RKO (cell line): ENCODE measurements around the gene CHRM5.

Experiments used
- DNase-seq: peaks from one replicate; pipeline ENCODE4 v3.0.0-alpha.2; 2016; ENCODE audit warnings: low spot score

CHRM5 gene

GRCh38 chr15:33968224-33968623 lies at the start of gene CHRM5:
Gene CHRM5, plus strand, starts transcription at chr15:33968497. Its CDS starts 94,221 bp downstream, at chr15:34062718.
- no peak for DNase-seq

- DNase-seq = no peak
Measured at GRCh38 chr15:33923446-33923845, 44.9 kb upstream of the CHRM5 start.

- no peak for DNase-seq
Measured at GRCh38 chr15:33926260-33926659, 42.0 kb upstream of the CHRM5 start.

GRCh38 chr15:33932734-33933133 lies 35.6 kb upstream of the CHRM5 start:
- DNase-seq = no peak

- DNase-seq = no peak
Measured at GRCh38 chr15:33934396-33934795, 33.9 kb upstream of the CHRM5 start.

- no peak for DNase-seq
Measured at GRCh38 chr15:33934921-33935320, 33.4 kb upstream of the CHRM5 start.

GRCh38 chr15:33941279-33942063 lies 26.8 kb upstream of the CHRM5 start:
- DNase-seq = no peak

GRCh38 chr15:33946152-33946551 lies 22.1 kb upstream of the CHRM5 start:
- DNase-seq = no peak

- no peak for DNase-seq
Measured at GRCh38 chr15:33955945-33956344, 12.4 kb upstream of the CHRM5 start.

- no peak for DNase-seq
Measured at GRCh38 chr15:33956397-33956796, 11.9 kb upstream of the CHRM5 start.

- no peak for DNase-seq
Measured at GRCh38 chr15:33959844-33960548, 8.3 kb upstream of the CHRM5 start.

GRCh38 chr15:33960549-33960935 lies 7.8 kb upstream of the CHRM5 start:
- no peak for DNase-seq

GRCh38 chr15:33963831-33964664 lies 4.2 kb upstream of the CHRM5 start:
- DNase-seq = peak; percentile 72

GRCh38 chr15:33964665-33965040 lies 3.6 kb upstream of the CHRM5 start:
- no peak for DNase-seq

GRCh38 chr15:33968821-33969220 lies 524 bp downstream of the CHRM5 start:
- DNase-seq = no peak

GRCh38 chr15:33971811-33972210 lies 3.5 kb downstream of the CHRM5 start:
- no peak for DNase-seq

GRCh38 chr15:33975022-33975565 lies 6.8 kb downstream of the CHRM5 start:
- DNase-seq = peak; percentile 12

GRCh38 chr15:33980159-33980558 lies 11.9 kb downstream of the CHRM5 start:
- no peak for DNase-seq

GRCh38 chr15:33982516-33982915 lies 14.2 kb downstream of the CHRM5 start:
- no peak for DNase-seq

- DNase-seq = no peak
Measured at GRCh38 chr15:33985287-33985686, 17.0 kb downstream of the CHRM5 start.

GRCh38 chr15:33985751-33986150 lies 17.5 kb downstream of the CHRM5 start:
- no peak for DNase-seq

GRCh38 chr15:33987444-33987843 lies 19.1 kb downstream of the CHRM5 start:
- no peak for DNase-seq
